ENCODE data around the gene RARB. TPM values are rescaled to one million over a fixed set of nuclear protein-coding genes. Genes with fewer than 3 reads are reported as not detected.

The RARB gene
- total RNA-seq, 4 donors from 2014 or later: 13.1 to 45.8 (median 25.3) TPM

DNA sequence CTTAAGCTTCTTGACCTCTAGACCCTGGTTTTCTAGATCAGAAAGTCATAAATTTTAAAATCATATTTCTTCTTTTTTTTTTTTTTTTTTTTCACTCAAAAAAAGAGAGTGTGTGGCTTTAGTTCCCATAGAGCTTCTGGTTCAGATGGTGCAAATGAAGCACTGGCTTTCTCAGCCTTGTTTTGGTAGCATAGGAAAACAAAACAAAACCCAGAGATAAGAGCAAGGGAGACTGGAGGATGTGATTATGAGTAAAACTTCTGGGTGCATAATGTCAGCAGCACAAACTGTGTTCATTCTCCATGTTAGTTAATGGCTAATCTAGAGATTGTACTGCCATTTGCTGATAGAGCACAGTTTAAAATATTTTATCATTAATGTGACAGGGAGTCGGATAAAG, 55.4 kb downstream of the RARB start:
- peak overlapping the region in 1 of 4 donors; percentile 30 for H3K27ac ChIP-seq
- H3K27me3 ChIP-seq: no peaks in the 10 kb centered on the region
- ATAC-seq: no peak
- no peaks in the 10 kb centered on the region for H3K36me3 ChIP-seq
- no peak overlapping the region for H3K4me3 ChIP-seq
- H3K4me1 ChIP-seq: peaks cover 17 to 98% (median 36%) of the 10 kb centered on the region in 3 donors
- no peak for TF ChIP-seq POLR2AphosphoS5 (IDR thresholded peaks at IDR 0.05)
- TF ChIP-seq EP300 (IDR thresholded peaks at IDR 0.05): no peak
- TF ChIP-seq, protein P1, sequence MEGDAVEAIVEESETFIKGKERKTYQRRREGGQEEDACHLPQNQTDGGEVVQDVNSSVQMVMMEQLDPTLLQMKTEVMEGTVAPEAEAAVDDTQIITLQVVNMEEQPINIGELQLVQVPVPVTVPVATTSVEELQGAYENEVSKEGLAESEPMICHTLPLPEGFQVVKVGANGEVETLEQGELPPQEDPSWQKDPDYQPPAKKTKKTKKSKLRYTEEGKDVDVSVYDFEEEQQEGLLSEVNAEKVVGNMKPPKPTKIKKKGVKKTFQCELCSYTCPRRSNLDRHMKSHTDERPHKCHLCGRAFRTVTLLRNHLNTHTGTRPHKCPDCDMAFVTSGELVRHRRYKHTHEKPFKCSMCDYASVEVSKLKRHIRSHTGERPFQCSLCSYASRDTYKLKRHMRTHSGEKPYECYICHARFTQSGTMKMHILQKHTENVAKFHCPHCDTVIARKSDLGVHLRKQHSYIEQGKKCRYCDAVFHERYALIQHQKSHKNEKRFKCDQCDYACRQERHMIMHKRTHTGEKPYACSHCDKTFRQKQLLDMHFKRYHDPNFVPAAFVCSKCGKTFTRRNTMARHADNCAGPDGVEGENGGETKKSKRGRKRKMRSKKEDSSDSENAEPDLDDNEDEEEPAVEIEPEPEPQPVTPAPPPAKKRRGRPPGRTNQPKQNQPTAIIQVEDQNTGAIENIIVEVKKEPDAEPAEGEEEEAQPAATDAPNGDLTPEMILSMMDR (IDR thresholded peaks at IDR 0.05): no peak
- TF ChIP-seq POLR2A (IDR thresholded peaks at IDR 0.05): no peak
- H3K9me3 ChIP-seq: no peaks in the 10 kb centered on the region
- 67 to 81% methylated on average over 1 of the region's 1 CpG for WGBS, 2 donors (ENCODE audit: low coverage in 1 of 2)

DNA sequence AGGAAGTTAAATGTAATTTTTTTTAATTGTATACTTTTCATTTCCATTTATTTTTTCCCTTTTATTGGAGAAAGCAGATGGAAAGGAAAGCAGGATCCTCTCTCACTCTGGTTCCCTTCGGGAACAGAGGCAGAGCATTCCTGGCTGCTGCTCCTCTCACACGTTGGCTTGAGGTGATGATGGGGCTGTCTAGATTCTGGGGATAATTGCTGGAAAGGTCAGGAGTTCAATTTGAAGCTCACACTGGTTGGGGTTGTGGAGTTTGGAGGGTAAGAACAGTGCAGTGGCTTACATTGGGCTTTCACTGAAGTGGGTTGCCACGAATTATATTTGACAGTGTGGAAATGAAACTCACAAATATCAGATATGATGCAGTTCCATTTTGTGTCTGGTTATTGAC, 57.6 kb downstream of the RARB start:
- Histone ChIP-seq H3K9me3 (no peaks in the 10 kb centered on the region), H3K4me1 (peaks cover 8 to 98% (median 19%) of the 10 kb centered on the region in 3 donors), H3K27ac (peak overlapping the region in 1 of 4 donors; percentile 83), H3K27me3 (no peaks in the 10 kb centered on the region), H3K4me3 (no peak overlapping the region), H3K36me3 (no peaks in the 10 kb centered on the region)
- ATAC-seq: no peak
- no peak for TF ChIP-seq POLR2AphosphoS5 (IDR thresholded peaks at IDR 0.05)
- TF ChIP-seq, protein P1 (IDR thresholded peaks at IDR 0.05): no peak
- no peak for TF ChIP-seq POLR2A (IDR thresholded peaks at IDR 0.05)
- no peak for TF ChIP-seq EP300 (IDR thresholded peaks at IDR 0.05)
- 41% methylated on average over 3 of the region's 3 CpGs; no CpG with 5 or more reads in 1 of the 2 donors for WGBS, 2 donors (ENCODE audit: low coverage in 1 of 2)

DNA sequence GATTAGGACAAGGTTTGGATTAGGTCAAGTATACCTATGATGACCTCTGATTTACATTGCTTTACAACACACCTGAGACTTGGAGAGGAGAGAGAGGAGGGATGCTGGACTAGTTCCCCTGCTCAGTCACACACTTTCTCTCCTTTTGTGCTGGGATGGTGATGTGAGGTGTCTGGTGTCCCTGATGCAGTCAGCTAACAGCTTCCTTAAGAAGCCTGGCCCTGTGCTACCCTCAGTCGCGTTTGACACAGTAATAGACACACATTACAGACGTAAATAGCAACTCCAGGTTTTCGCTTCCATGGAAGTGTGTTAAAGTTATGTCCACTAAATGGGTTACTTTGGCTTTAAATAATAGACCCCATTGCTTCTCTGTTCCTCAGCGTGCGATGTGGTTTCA, 58.9 kb downstream of the RARB start:
- Histone ChIP-seq H3K4me1 (peaks cover 0 to 91% (median 7%) of the 10 kb centered on the region in 3 donors), H3K4me3 (no peak overlapping the region), H3K9me3 (no peaks in the 10 kb centered on the region), H3K27ac (peak overlapping the region in 1 of 4 donors; percentile 83), H3K27me3 (no peaks in the 10 kb centered on the region), H3K36me3 (no peaks in the 10 kb centered on the region)
- WGBS, 2 donors (ENCODE audit: low coverage in 1 of 2): 81 to 100% methylated on average over 2 to 4 of the region's 6 CpGs
- TF ChIP-seq POLR2A (IDR thresholded peaks at IDR 0.05): no peak
- no peak for TF ChIP-seq EP300 (IDR thresholded peaks at IDR 0.05)
- TF ChIP-seq POLR2AphosphoS5 (IDR thresholded peaks at IDR 0.05): no peak
- TF ChIP-seq, protein P1 (IDR thresholded peaks at IDR 0.05): no peak
- no peak for ATAC-seq

DNA sequence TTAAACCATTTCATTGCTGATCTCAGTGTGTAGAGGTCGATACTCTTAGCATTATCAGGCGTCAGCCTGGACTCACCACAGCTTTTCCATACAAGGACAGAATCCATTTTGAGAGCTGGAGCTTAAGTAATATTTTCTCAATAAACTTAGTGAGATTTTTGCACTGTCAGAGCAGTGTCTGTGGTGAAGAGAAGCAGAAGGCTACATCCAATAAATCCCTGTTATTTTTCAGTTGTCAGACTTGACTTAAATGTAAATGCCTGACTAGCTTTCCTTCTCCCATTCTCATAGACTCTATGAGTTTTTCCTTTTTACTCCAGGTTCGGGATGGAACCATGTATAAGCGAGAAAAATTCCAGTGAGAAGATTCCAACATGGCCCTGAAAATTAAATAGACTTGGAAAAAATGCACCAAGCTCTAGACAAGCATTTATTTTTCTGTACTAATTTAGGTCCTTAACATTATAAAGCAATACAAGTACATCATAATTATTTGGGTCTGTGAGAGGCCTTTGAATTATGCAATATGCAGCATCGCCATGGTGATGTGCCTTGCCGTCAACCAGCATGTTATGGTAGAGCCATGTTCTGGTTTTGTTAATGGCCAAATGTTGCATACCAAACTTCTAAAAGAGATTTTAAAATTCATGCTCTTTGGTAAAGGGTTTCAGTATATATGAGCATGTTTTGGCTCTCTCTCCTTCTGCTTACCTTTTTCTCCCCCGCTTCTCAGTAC, 62.0 kb downstream of the RARB start:
- WGBS, 2 donors (ENCODE audit: low coverage in 1 of 2): 53 to 68% methylated on average over 6 to 7 of the region's 7 CpGs
- Histone ChIP-seq H3K4me3 (no peak overlapping the region), H3K36me3 (no peaks in the 10 kb centered on the region), H3K4me1 (peaks cover 0 to 69% (median 4%) of the 10 kb centered on the region in 3 donors), H3K27me3 (no peaks in the 10 kb centered on the region), H3K27ac (peak overlapping the region; percentile 51 to 83 (median 64)), H3K9me3 (peaks cover 0 to 22% (median 0%) of the 10 kb centered on the region in 3 donors)
- no peak for TF ChIP-seq POLR2A (IDR thresholded peaks at IDR 0.05)
- no peak for TF ChIP-seq EP300 (IDR thresholded peaks at IDR 0.05)
- TF ChIP-seq, protein P1 (IDR thresholded peaks at IDR 0.05): no peak
- TF ChIP-seq POLR2AphosphoS5 (IDR thresholded peaks at IDR 0.05): no peak
- no peak for ATAC-seq

DNA sequence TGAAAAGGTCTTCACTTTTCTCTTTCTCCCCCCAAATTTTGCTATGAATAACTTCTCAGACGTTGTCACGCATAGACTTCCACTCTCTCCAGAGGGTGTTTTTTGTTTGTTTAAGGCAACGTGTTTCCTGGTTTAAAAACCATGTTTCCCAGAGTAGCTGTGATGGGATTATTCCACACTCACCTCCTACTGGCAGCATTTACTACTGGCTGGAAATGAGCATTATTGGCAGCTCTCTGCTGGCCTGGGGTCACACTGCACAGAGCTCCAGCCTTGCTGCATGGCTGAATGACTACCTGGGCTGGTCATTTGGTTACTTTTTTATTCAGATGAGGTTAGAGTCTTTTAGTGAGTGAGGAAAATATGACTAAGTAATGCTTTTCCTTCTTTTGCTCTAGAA, 65.2 kb downstream of the RARB start:
- H3K27ac ChIP-seq: peak overlapping the region in 2 of 4 donors; percentile 53 to 83
- TF ChIP-seq EP300 (IDR thresholded peaks at IDR 0.05) (no peak), POLR2AphosphoS5 (IDR thresholded peaks at IDR 0.05) (no peak), POLR2A (IDR thresholded peaks at IDR 0.05) (no peak)
- TF ChIP-seq, protein P1 (IDR thresholded peaks at IDR 0.05): no peak

More for the DNA sequence above, 65.2 kb downstream of the RARB start:
- no peak for ATAC-seq
- Histone ChIP-seq H3K27me3 (no peaks in the 10 kb centered on the region), H3K9me3 (peaks cover 0 to 22% (median 0%) of the 10 kb centered on the region in 3 donors), H3K36me3 (no peaks in the 10 kb centered on the region), H3K4me1 (peaks cover 0 to 43% (median 4%) of the 10 kb centered on the region in 3 donors), H3K4me3 (no peak overlapping the region)
- 74% methylated on average over 3 of the region's 3 CpGs; no CpG with 5 or more reads in 1 of the 2 donors for WGBS, 2 donors (ENCODE audit: low coverage in 1 of 2)
